K562 (cell line): ENCODE measurements around the gene SNX17. TPM values are rescaled to one million over a fixed set of nuclear protein-coding genes. Genes with fewer than 3 reads are reported as not detected.

Experiments
- CBFA2T2 ChIP-seq: fragments of 450-650 bp; conservative IDR thresholded peaks from 2 replicates; pipeline ENCODE4 v1.6.1; 2017; ENCODE audit warnings: mild to moderate bottlenecking
- CHCHD3 ChIP-seq: fragments of 250-450 bp; sonication (Bioruptor Pico); IDR thresholded peaks from 2 replicates; pipeline ENCODE4 v2.1.2; 2022; ENCODE audit warnings: mild to moderate bottlenecking
- ETS2 ChIP-seq: IDR thresholded peaks from 2 replicates; pipeline ENCODE4 v1.6.1; 2016; ENCODE audit warnings: borderline replicate concordance, missing genetic modification characterization, mild to moderate bottlenecking, moderate library complexity, missing compliant biosample characterization; ENCODE audit not compliant: poor library complexity, severe bottlenecking
- GTF2E2 ChIP-seq: fragments of 200-800 bp; sonication (Bioruptor generic); IDR thresholded peaks from 2 replicates; pipeline ENCODE4 v1.6.1; 2016; ENCODE audit warnings: missing genetic modification characterization, missing compliant biosample characterization
- GTF2F1 ChIP-seq: IDR thresholded peaks from 2 replicates; pipeline ENCODE4 v1.6.1; 2011; ENCODE audit warnings: low read depth, low read length, improper control_type of control experiment
- HDAC8 ChIP-seq: fragments of 450-650 bp; IDR thresholded peaks from 2 replicates; pipeline ENCODE4 v1.6.1; 2016; ENCODE audit warnings: mild to moderate bottlenecking, missing genetic modification characterization, moderate library complexity, missing compliant biosample characterization
- L3MBTL2 ChIP-seq: fragments of 450-650 bp; IDR thresholded peaks from 2 replicates; pipeline ENCODE4 v1.6.1; 2016; ENCODE audit warnings: mild to moderate bottlenecking, moderate library complexity
- MTA3 ChIP-seq: fragments of 450-650 bp; formaldehyde crosslinking; IDR thresholded peaks from 2 replicates; pipeline ENCODE4 v1.6.1; 2017; ENCODE audit warnings: mild to moderate bottlenecking, borderline replicate concordance
- NFRKB ChIP-seq: fragments of 450-650 bp; IDR thresholded peaks from 2 replicates; pipeline ENCODE4 v1.6.1; 2016; ENCODE audit warnings: low read depth
- NR2F6 ChIP-seq: fragments of 450-650 bp; formaldehyde crosslinking; IDR thresholded peaks from 2 replicates; pipeline ENCODE4 v1.4.0; 2020; ENCODE audit warnings: mild to moderate bottlenecking
- NR4A1 ChIP-seq, 2 experiments: fragments of 250-450 bp in 1 of 2; fragments of 450-650 bp in 1 of 2; sonication (Bioruptor Pico) in 1 of 2; IDR thresholded peaks; 2 replicates each; pipeline versions ENCODE4 v1.4.0 to v1.6.1; 2016 to 2020; ENCODE audit warnings: mild to moderate bottlenecking in 2 of 2, missing compliant biosample characterization in 1 of 2, missing genetic modification characterization in 1 of 2, moderate library complexity in 1 of 2
- RUNX1 ChIP-seq: sonication (generic); IDR thresholded peaks from 2 replicates; pipeline ENCODE4 v1.6.1; 2016; ENCODE audit warnings: antibody characterized with exemption, low read depth
- SMARCA4 ChIP-seq: fragments of 450-650 bp; IDR thresholded peaks from 2 replicates; pipeline ENCODE4 v1.6.1; 2016
- SNRNP70 ChIP-seq: fragments of 200-400 bp; formaldehyde crosslinking; optimal IDR thresholded peaks from 2 replicates; pipeline ENCODE3; 2017; ENCODE audit warnings: low read depth, low read length
- TAF1 ChIP-seq: IDR thresholded peaks from 2 replicates; pipeline ENCODE4 v1.6.1; 2011; ENCODE audit warnings: mild to moderate bottlenecking, low read length, moderate library complexity; ENCODE audit not compliant: insufficient read depth, control insufficient read depth, severe bottlenecking; ENCODE audit errors: extremely low read depth
- TAF9B ChIP-seq: fragments of 450-650 bp; IDR thresholded peaks from 2 replicates; pipeline ENCODE4 v1.6.1; 2018; ENCODE audit warnings: mild to moderate bottlenecking; ENCODE audit not compliant: partially characterized antibody
- ZC3H4 ChIP-seq: sonication (generic); formaldehyde crosslinking; IDR thresholded peaks from 2 replicates; pipeline ENCODE4 v1.9.0; 2021; ENCODE audit warnings: missing genetic modification reagents, borderline replicate concordance
- ZNF232 ChIP-seq: sonication (generic); formaldehyde crosslinking; IDR thresholded peaks from 2 replicates; pipeline ENCODE4 v1.8.0; 2022; ENCODE audit warnings: mild to moderate bottlenecking, missing genetic modification reagents
- ZNF239 ChIP-seq: fragments of 250-450 bp; sonication (Bioruptor Pico); IDR thresholded peaks from 2 replicates; pipeline ENCODE4 v1.4.0; 2020; ENCODE audit warnings: mild to moderate bottlenecking
- ZNF780A ChIP-seq: fragments of 250-450 bp; sonication (Bioruptor Pico); IDR thresholded peaks from 2 replicates; pipeline ENCODE4 v1.5.0; 2021; ENCODE audit warnings: mild to moderate bottlenecking
- polyA plus RNA-seq, 8 experiments: library from polyadenylated mRNA; depleted of rRNA in 4 of 8; stranded (reverse) in 5 of 8; unstranded in 3 of 8; fragments of >200 nt; fragmentation: Nextera tagmentation in 2 of 8; fragmentation: Illumina TruSeq in 1 of 8; extraction: Ambion mirVana in 2 of 8; extraction: Trizol in 1 of 8; gene quantifications; 2 replicates each; pipeline versions ENCODE4 v1.2.1 to v1.2.3, GENCODE V29; 2011 to 2014; ENCODE audit warnings: inconsistent platforms in 1 of 8, missing spikeins in 1 of 8
- total RNA-seq, 7 experiments: library from RNA; depleted of rRNA in 6 of 7; stranded (reverse); fragments of >200 nt in 6 of 7; fragmentation: Illumina TruSeq in 2 of 7; extraction: Trizol in 2 of 7; gene quantifications; 2 replicates each; pipeline versions ENCODE4 v1.2.1 to v1.2.3, GENCODE V29; 2011 to 2021; ENCODE audit warnings: low replicate concordance in 1 of 7
- TF ChIP-seq, protein P1 (sequence below): fragments of 250-450 bp; sonication (Bioruptor Pico); IDR thresholded peaks from 2 replicates; pipeline ENCODE4 v1.5.0; 2021; ENCODE audit warnings: mild to moderate bottlenecking, moderate library complexity
- TF ChIP-seq, protein P2 (sequence below): fragments of 200-800 bp; sonication (Bioruptor generic); IDR thresholded peaks from 2 replicates; pipeline ENCODE4 v1.6.1; 2017; ENCODE audit warnings: missing genetic modification characterization, missing compliant biosample characterization
- TF ChIP-seq, protein P3 (sequence below): fragments of 450-650 bp; IDR thresholded peaks from 2 replicates; pipeline ENCODE4 v1.6.1; 2016; ENCODE audit warnings: low read depth, mild to moderate bottlenecking, moderate library complexity

SNX17 gene
- total and polyA plus RNA-seq, 9 of the 15 experiments (the other 6 are each of a cell fraction or from before 2014, with no cell fraction given) = 3.0 to 75.7 (median 54.6) TPM

DNA sequence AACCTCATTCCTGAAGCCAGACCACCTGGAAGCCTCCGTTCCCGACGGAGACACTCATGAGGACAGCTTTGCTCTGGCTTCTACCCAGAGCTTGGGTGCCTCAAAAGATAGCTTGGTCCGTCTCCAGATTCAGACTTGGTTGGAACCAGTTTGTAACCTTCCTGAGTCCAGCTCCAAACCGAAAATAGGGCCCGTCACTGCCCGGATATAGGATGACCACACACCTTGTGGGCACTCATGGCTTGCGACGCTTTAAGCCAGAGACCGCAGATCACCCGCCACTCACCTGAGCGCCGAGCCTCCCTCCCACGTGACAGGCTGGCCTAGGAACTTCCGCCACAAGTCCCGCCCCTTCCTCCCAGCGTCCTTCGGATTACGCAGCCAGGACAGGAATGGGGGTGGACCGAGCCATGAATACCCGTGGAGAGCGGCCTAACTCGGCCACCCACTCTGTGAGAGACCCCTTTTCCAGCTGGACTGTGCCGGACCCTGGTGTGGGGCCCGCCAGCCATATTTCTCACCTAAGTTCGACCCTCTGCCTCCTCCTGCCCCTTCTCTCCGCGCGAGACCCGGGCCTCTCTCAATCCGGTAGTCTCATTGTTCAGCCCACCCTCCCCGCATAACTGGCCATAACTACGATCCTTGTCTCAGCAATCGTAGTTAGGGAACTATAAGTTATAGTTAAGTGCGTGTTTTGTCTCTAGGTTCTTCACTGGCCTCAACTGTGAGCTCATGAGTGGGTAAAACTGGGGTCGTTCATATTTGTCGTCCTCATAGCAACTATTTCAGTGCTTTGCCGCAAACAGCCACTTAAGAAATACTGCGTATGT, 47.4 kb upstream of the SNX17 start, which contains the start of gene MPV17 (continued):
- TF ChIP-seq, protein P1, sequence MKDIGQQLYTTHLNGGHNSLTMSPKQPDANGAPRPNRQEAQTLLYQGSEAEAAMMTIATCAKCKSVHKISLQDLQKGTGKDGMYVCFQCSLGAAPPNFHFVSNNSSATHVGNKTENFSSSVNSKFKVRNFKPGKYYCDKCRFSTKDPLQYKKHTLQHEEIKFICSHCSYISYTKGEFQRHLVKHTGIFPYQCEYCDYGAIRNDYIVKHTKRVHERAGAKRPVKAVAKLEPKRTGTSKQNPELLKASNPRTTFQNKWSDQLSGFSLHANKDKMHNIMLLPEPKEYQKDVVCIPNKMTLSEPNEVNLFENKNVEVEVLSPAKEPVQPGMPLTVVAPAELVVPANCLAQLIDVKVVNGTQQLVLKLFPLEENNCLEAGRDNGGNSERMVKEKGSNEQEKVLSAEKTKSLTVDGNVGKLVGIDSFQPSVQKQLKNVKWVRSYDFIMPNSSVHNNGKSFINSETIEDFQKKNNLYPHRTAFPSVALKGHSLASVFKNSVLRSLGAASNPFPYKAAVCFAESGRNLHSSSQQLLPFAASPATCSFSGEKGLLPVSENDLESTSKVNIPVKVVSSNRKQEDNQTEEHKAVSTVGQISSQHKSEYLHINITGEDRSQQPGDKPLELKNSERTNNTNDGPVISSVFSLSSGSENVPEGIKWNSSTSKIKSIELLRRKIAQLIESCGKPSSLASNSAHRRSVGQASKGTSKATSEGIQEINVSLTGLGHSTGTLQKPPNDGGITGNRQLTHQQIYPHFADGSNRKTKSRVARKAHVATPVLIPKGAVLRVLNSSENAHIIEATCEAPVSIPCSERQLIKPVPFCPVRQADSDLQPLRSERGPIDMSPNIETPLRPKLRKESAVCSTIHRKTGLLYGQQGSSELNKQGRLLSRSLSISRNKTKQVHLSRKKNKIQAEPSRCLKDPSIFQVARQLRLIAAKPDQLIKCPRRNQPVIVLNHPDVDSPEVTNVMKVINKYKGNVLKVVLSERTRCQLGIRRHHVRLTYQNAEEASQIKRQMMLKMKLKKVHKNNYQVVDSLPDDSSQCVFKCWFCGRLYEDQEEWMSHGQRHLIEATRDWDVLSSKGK = 0 out of 2 replicates have a peak, but pooled peaks have one; percentile 72
- TF ChIP-seq CBFA2T2 (peak; percentile 70), HDAC8 (no peak), ZC3H4 (CRISPR knock-in tag) (peak; percentile 80; the same call in 1 of the 2 replicates), GTF2E2 (tag) (peak; percentile 92), CHCHD3 (CRISPR knock-in tag) (no peak), ZNF232 (CRISPR knock-in tag) (no peak), TAF1 (peak; percentile 92), NFRKB (peak; percentile 82; the same call in 1 of the 2 replicates), ETS2 (tag) (no peak), ZNF780A (peak; percentile 38; the same call in 1 of the 2 replicates), NR4A1 (CRISPR knock-in tag; IDR thresholded peaks at IDR 0.05) (0 out of 2 replicates have a peak, but pooled peaks have one; percentile 5), NR4A1 (tag; IDR thresholded peaks at IDR 0.05) (no peak), GTF2F1 (peak; percentile 77), NR2F6 (CRISPR knock-in tag) (peak; percentile 10; the same call in 1 of the 2 replicates), TAF9B (peak; percentile 86), RUNX1 (peak; percentile 15; the same call in 1 of the 2 replicates), L3MBTL2 (peak; percentile 78), MTA3 (0 out of 2 replicates have a peak, but pooled peaks have one; percentile 57), SMARCA4 (peak; percentile 14; the same call in 1 of the 2 replicates), SNRNP70 (no peak), ZNF239 (peak; percentile 17; the same call in 1 of the 2 replicates)
- TF ChIP-seq, protein P2, sequence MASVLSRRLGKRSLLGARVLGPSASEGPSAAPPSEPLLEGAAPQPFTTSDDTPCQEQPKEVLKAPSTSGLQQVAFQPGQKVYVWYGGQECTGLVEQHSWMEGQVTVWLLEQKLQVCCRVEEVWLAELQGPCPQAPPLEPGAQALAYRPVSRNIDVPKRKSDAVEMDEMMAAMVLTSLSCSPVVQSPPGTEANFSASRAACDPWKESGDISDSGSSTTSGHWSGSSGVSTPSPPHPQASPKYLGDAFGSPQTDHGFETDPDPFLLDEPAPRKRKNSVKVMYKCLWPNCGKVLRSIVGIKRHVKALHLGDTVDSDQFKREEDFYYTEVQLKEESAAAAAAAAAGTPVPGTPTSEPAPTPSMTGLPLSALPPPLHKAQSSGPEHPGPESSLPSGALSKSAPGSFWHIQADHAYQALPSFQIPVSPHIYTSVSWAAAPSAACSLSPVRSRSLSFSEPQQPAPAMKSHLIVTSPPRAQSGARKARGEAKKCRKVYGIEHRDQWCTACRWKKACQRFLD (CRISPR knock-in tag) = peak; percentile 21; the same call in 1 of the 2 replicates
- TF ChIP-seq, protein P3, sequence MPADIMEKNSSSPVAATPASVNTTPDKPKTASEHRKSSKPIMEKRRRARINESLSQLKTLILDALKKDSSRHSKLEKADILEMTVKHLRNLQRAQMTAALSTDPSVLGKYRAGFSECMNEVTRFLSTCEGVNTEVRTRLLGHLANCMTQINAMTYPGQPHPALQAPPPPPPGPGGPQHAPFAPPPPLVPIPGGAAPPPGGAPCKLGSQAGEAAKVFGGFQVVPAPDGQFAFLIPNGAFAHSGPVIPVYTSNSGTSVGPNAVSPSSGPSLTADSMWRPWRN = peak; percentile 63; the same call in 1 of the 2 replicates
